ENCODE data around the gene GCK. TPM values are rescaled to one million over a fixed set of nuclear protein-coding genes. Genes with fewer than 3 reads are reported as not detected.

The GCK gene
- total RNA-seq, 3 donors from 2014 or later = 0.17 TPM; not detected in 2

DNA sequence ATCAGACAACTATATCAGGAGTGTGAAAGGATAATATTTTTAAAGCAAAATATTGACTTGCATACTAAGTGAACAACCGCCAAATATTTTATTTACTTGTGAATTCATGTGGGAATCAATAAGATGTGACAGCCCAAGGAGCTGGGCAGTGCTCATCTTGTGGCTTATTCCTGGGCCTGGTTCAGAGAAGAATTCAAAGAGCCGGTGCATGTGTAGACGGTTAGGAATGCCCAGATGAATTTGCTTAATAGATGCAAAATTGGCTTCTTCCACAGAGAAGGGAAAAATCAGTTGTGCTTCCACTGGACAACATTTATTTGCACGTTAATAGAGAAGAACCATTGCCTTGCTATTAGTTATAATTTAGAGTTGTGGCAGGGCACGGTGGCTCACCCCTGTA is 52.5 kb downstream of the GCK start:
- intact Hi-C loops (cut with DNase I, micrococcal nuclease) = no loop called here
- DNase-seq (no peak), ATAC-seq (no peak)
- TF ChIP-seq CTCF (IDR thresholded peaks at IDR 0.05) = no peak
- Histone ChIP-seq H3K36me3 (ENCODE audit: low read depth) (no peaks in the 10 kb centered on the region), H3K4me3 (no peak overlapping the region), H3K4me1 (ENCODE audit: low read depth) (no peaks in the 10 kb centered on the region), H3K9me3 (no peaks in the 10 kb centered on the region)

- no peak for DNase-seq
- Histone ChIP-seq H3K36me3 (ENCODE audit: low read depth) (no peaks in the 10 kb centered on the region), H3K9me3 (no peaks in the 10 kb centered on the region), H3K4me1 (ENCODE audit: low read depth) (no peaks in the 10 kb centered on the region), H3K4me3 (no peak overlapping the region)
- no peak for ATAC-seq
- intact Hi-C loops (cut with DNase I, micrococcal nuclease) = no loop called here
- TF ChIP-seq CTCF (IDR thresholded peaks at IDR 0.05) = no peak
Measured at GRCh38 chr7:44134943-44135628, 54.2 kb downstream of the GCK start.

DNA sequence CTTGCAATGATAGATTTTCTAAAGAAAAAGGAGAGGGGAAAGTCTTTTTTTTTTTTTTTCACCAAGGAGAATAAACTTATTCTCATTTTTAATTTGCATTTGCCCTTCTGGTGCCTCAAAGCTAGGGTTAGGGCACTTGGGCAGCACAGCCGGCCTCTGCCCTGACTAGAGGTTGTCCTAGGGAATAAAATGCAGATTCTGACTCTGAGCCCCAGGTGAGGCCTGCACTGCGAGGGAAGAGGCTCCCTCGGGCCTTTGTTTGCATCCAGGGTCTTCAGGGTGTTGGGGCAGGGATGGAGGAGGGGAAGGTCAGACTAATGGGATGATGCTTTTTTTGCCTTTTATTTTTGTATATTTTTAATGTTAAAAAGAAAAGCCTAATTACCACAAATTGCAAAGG is 55.9 kb downstream of the GCK start:
- Histone ChIP-seq H3K4me3 (no peak overlapping the region), H3K9me3 (no peaks in the 10 kb centered on the region), H3K4me1 (ENCODE audit: low read depth) (no peaks in the 10 kb centered on the region), H3K36me3 (ENCODE audit: low read depth) (no peaks in the 10 kb centered on the region)
- TF ChIP-seq CTCF (IDR thresholded peaks at IDR 0.05) = no peak
- intact Hi-C loops (cut with DNase I, micrococcal nuclease) = no loop called here
- ATAC-seq = no peak
- no peak for DNase-seq

DNA sequence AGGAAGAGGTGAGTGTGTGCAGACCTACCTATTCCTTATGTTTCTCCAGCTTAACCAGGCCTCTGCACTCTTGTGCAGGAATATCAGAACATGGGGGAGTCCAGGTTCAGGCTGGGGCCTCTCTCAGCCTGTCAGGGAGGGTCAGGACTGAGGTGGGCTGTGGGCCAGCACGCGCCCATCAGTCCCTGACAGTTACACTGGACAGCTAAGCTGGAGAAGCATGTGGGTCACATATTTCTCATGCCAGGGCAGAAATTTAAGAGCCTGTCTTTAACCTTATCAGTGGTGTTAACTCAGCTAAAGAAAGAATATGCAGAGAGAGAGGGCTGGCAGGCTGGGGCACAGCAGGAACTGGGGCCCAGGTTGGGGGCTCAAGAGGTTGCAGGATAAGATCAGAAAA is 57.2 kb downstream of the GCK start:
- intact Hi-C loops (cut with DNase I, micrococcal nuclease) = no loop called here
- H3K4me3 ChIP-seq = no peak overlapping the region
- no peaks in the 10 kb centered on the region for H3K36me3 ChIP-seq (ENCODE audit: low read depth)
- DNase-seq (no peak), ATAC-seq (no peak)
- H3K9me3 ChIP-seq = no peaks in the 10 kb centered on the region
- TF ChIP-seq CTCF (IDR thresholded peaks at IDR 0.05) = no peak
- H3K4me1 ChIP-seq (ENCODE audit: low read depth) = no peaks in the 10 kb centered on the region

DNA sequence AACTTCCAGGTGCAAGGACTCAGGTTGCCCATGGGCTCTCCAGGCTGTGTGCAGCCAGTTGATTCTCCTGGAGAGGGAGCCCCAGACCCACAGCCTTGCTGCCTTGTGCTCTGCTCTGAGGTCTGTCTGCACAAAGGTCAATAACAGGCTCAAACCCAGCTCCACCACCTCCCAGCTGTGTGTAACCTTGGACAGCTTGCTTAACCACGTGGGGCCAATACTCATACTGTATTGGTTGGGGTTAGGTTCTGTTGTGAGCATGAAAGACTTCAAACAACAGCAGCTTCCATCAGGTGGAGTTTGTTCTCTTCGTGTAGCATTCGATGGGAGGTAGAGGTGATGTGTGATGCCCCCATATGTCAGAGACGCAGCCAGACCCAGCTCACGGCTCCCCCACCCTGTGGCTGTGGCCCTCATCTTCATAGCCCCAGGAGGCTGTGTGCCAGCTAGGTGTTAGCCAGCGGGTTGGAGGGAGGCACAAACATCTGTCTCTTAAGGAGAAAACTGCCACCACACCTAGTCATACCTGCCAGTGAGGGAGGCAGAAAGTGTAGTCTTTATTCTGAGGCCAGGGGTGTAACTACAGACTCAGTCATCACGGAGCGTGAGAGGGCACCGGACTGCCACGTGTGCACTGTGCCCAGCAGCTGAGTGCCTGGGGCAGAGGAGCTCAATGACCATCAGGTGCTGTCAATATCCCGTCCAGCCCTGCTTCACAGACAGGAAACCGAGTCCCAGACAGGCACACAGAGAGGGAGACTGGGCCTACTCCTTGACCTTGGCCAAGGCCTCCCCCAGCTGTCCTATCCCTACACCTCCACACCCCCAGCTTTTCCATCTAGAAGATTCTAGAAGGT is 57.8 kb downstream of the GCK start:
- peak; percentile 68 for ATAC-seq
- Histone ChIP-seq H3K9me3 (no peaks in the 10 kb centered on the region), H3K36me3 (ENCODE audit: low read depth) (no peaks in the 10 kb centered on the region), H3K4me3 (no peak overlapping the region), H3K4me1 (ENCODE audit: low read depth) (no peaks in the 10 kb centered on the region)
- intact Hi-C loops (cut with DNase I, micrococcal nuclease) = no loop called here
- no peak for TF ChIP-seq CTCF (IDR thresholded peaks at IDR 0.05)
- no peak for DNase-seq

All from mucosa of descending colon (tissue), 3 donors.